ENCODE results near the gene FNDC3B.

FNDC3B gene

GRCh38 chr3:172060234-172060633 is 20.9 kb downstream of the FNDC3B start:
- H3K27me3 ChIP-seq, result no peaks in the 10 kb centered on the region
- no peak for TF ChIP-seq CTCF (IDR thresholded peaks at IDR 0.05; ENCODE audit: low read depth, low read length)
- no peak overlapping the region for H3K4me3 ChIP-seq (ENCODE audit: low read depth, low read length)
- H3K4me1 ChIP-seq, result peaks cover 28% of the 10 kb centered on the region
- H3K36me3 ChIP-seq, result no peaks in the 10 kb centered on the region
- DNase-seq, result no peak
- no peaks in the 10 kb centered on the region for H3K9me3 ChIP-seq

- no peak overlapping the region for H3K4me3 ChIP-seq (ENCODE audit: low read depth, low read length)
- no peak for TF ChIP-seq CTCF (IDR thresholded peaks at IDR 0.05; ENCODE audit: low read depth, low read length)
- DNase-seq, result no peak
- H3K4me1 ChIP-seq, result peaks cover 30% of the 10 kb centered on the region
- H3K9me3 ChIP-seq, result no peaks in the 10 kb centered on the region
- no peaks in the 10 kb centered on the region for H3K36me3 ChIP-seq
- H3K27me3 ChIP-seq, result no peaks in the 10 kb centered on the region
These were observed 22.4 kb downstream of the FNDC3B start for GRCh38 chr3:172061724-172062184.

GRCh38 chr3:172062761-172063160 is 23.4 kb downstream of the FNDC3B start:
- Histone ChIP-seq H3K4me1 (peaks cover 26% of the 10 kb centered on the region), H3K36me3 (no peaks in the 10 kb centered on the region), H3K4me3 (ENCODE audit: low read depth, low read length) (no peak overlapping the region), H3K9me3 (no peaks in the 10 kb centered on the region), H3K27me3 (no peaks in the 10 kb centered on the region)
- no peak for DNase-seq
- TF ChIP-seq CTCF (IDR thresholded peaks at IDR 0.05; ENCODE audit: low read depth, low read length), result no peak

- Histone ChIP-seq H3K9me3 (no peaks in the 10 kb centered on the region), H3K36me3 (no peaks in the 10 kb centered on the region), H3K4me1 (peaks cover 25% of the 10 kb centered on the region), H3K4me3 (ENCODE audit: low read depth, low read length) (no peak overlapping the region), H3K27me3 (no peaks in the 10 kb centered on the region)
- no peak for DNase-seq
- TF ChIP-seq CTCF (IDR thresholded peaks at IDR 0.05; ENCODE audit: low read depth, low read length), result no peak
These were observed 24.4 kb downstream of the FNDC3B start for GRCh38 chr3:172063456-172064432.

- Histone ChIP-seq H3K4me3 (ENCODE audit: low read depth, low read length) (no peak overlapping the region), H3K9me3 (no peaks in the 10 kb centered on the region; the same call in 1 of the 2 replicates), H3K27me3 (no peaks in the 10 kb centered on the region), H3K4me1 (peaks cover 19% of the 10 kb centered on the region), H3K36me3 (no peaks in the 10 kb centered on the region)
- TF ChIP-seq CTCF (IDR thresholded peaks at IDR 0.05; ENCODE audit: low read depth, low read length), result no peak
- DNase-seq, result peak; percentile 28
These were observed 26.1 kb downstream of the FNDC3B start for GRCh38 chr3:172065527-172065926.

All from BE2C (cell line).